Effector memory CD4-positive, alpha-beta T cell (primary cell): ENCODE results near the gene LGSN.
"Not testable (repeated sequence)": the region's sequence is repeated elsewhere in the genome, so short reads cannot be mapped to it uniquely, and the experiment has no call there.

Experiments used
- DNase-seq, 3 donors: peaks; one replicate each; pipeline ENCODE4 v3.0.0-alpha.2; 2020
- H3K27ac ChIP-seq: 2 replicates; pipeline ENCODE4 v1.7.0; 2013; ENCODE audit warnings: mild to moderate bottlenecking, low read length, moderate library complexity; ENCODE audit not compliant: insufficient read depth, poor library complexity, severe bottlenecking
- H3K27me3 ChIP-seq: replicated peaks from 2 replicates; pipeline ENCODE4 v1.7.0; 2013; ENCODE audit warnings: mild to moderate bottlenecking, low read length; ENCODE audit not compliant: insufficient read depth, control insufficient read depth, poor library complexity, severe bottlenecking
- H3K36me3 ChIP-seq: 2 replicates; pipeline ENCODE4 v1.7.0; 2013; ENCODE audit warnings: mild to moderate bottlenecking, low read length, moderate library complexity; ENCODE audit not compliant: control insufficient read depth, insufficient read depth
- H3K4me1 ChIP-seq: 2 replicates; pipeline ENCODE4 v1.7.0; 2013; ENCODE audit warnings: low read length, mild to moderate bottlenecking; ENCODE audit not compliant: control insufficient read depth, insufficient read depth, poor library complexity, severe bottlenecking
- H3K4me3 ChIP-seq: 2 replicates; pipeline ENCODE4 v1.7.0; 2013; ENCODE audit warnings: low read length, low read depth, mild to moderate bottlenecking; ENCODE audit not compliant: insufficient read depth, poor library complexity, severe bottlenecking
- H3K9me3 ChIP-seq: 2 replicates; pipeline ENCODE4 v1.7.0; 2013; ENCODE audit warnings: mild to moderate bottlenecking, low read length, moderate library complexity; ENCODE audit not compliant: control insufficient read depth

LGSN gene

DNA sequence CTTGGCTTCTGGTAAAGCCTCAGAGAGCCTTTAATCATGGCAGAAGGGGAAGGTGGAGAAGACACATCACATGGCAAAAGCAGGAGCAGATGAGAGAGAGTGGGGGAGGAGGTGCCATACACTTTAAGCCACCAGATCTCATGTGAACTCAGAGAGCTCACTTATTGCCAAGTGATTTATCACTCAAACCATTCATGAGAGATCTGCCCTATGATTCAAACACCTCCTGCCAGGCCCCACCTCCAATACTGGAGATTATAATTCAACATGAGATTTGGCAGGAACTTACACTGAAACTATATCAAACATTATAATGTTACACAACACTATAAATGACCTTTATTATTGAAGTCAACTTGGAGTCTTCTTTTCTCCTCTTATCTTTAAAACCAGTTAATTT lies 60.6 kb downstream of the LGSN start:
- Histone ChIP-seq H3K4me3 (no peak overlapping the region), H3K4me1 (no peaks in the 10 kb centered on the region), H3K27me3 (no peaks in the 10 kb centered on the region), H3K9me3 (no peaks in the 10 kb centered on the region), H3K27ac (no peak overlapping the region), H3K36me3 (no peaks in the 10 kb centered on the region)
- DNase-seq, result no peak

DNA sequence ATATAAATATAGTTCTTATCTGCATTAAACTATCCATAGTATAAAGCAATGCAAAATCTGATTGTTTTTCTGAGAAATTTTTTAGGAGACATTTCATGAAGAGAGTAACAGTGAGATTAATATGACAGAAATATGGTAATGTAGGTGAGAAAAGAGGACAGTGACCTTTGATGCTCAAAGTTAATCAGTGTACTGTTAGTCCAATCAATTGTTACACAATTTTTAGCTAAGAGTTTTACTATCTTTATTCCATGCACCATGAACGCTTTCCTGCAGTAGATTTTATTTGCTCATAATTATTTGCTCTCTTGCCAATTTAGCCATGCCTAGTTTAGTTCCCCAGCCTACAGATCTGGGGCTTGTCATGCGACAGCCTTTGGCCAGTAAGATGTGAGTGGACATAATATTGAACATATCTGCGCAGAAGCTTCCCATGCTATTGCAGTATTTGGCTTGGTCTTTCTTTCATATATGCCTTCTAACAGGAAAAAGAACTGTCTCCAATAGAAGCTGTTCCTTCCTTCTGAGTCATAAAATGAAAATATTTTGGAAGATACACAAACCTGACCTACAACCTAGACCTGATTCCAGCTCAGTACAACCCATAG lies 69.8 kb downstream of the LGSN start:
- Histone ChIP-seq H3K36me3 (no peaks in the 10 kb centered on the region), H3K27ac (no peak overlapping the region), H3K27me3 (no peaks in the 10 kb centered on the region), H3K9me3 (no peaks in the 10 kb centered on the region), H3K4me3 (no peak overlapping the region), H3K4me1 (no peaks in the 10 kb centered on the region)
- DNase-seq, result no peak

DNA sequence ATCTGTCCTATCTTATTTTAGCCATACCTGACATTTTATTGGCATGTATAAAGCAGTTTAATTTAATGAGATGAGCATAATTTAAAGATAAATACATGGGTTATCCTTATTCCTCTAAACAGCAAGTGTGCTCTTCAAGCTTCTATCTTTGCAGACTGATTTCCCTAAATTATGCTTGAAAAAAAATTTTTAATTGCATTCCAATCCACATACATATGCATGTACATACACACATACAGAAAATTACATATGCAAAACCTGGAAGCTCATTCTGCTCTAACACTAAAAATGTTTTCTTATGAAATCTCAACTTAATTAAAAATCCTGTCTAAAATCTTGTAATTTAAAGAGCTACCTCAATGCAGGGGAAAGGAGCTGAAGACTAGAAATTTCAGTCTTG lies 73.2 kb downstream of the LGSN start:
- H3K27me3 ChIP-seq, result no peaks in the 10 kb centered on the region

DNA sequence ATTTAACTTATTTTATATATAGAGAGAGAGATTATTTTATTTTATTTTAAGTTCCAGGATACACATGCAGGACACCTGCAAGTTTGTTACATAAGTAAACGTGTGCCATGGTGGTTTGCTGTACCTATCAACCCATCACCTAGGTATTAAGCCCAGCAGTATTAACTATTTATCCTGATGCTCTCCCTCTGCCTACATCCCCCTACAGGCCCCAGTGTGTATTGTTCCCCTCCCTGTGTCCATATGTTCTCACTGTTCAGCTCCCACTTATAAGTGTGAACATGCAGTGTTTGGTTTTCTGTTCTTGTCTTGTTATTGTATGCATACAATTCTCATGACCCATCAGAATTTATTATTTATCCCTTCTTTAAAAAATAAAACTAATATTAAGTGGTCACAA lies 73.9 kb downstream of the LGSN start:
- H3K27ac ChIP-seq, result no peak overlapping the region
- no peak overlapping the region for H3K4me3 ChIP-seq
- H3K27me3 ChIP-seq, result no peaks in the 10 kb centered on the region
- H3K36me3 ChIP-seq, result no peaks in the 10 kb centered on the region
- no peak for DNase-seq
- H3K4me1 ChIP-seq, result no peaks in the 10 kb centered on the region
- no peaks in the 10 kb centered on the region for H3K9me3 ChIP-seq

More for the DNA sequence above, 73.2 kb downstream of the LGSN start:
- H3K9me3 ChIP-seq, result no peaks in the 10 kb centered on the region
- no peak overlapping the region for H3K4me3 ChIP-seq
- H3K27ac ChIP-seq, result no peak overlapping the region
- no peaks in the 10 kb centered on the region for H3K4me1 ChIP-seq
- H3K36me3 ChIP-seq, result no peaks in the 10 kb centered on the region
- DNase-seq, result no peak

DNA sequence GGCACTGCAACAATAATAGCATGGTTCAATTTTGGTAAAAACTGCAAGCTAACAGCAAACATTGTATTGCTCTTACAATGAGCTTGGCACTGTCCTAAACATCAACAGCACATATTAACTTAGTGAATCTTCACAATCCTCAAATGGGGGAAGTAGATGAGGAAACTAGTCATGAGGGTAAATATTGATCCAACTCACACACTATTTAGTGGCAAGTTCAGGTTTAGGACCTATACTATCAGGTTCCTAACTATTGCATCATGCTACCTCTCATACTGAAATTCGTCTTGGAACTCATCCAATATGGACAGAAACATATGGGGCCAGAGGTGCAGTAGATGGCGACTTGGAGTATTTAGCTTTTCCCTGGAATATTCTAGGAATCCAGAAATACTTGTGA lies 74.4 kb downstream of the LGSN start:
- no peak overlapping the region for H3K27ac ChIP-seq

DNA sequence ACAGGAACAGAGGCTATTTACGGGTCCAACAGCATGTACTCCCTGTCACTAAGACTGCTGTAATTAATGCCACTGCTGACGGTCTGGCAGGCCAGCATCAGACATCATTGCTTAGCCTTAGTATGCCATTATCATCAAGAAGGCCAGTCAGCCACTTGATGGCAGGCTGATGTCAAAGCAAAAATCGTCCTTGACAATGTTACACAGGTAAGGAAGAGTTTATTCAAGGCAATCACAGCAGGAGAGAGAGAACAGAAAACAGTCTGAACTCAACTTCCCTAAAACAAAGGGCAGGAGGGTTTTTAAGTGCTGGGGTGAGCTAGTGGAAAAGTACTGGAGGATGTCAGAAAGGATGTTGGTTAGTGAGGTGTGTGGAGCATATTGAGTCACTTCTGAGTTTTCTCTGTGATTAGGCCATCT lies 83.4 kb downstream of the LGSN start:
- Histone ChIP-seq H3K4me3 (no peak overlapping the region), H3K9me3 (no peaks in the 10 kb centered on the region), H3K36me3 (no peaks in the 10 kb centered on the region), H3K4me1 (no peaks in the 10 kb centered on the region), H3K27me3 (no peaks in the 10 kb centered on the region), H3K27ac (no peak overlapping the region)
- no peak for DNase-seq

More for the DNA sequence above, 74.4 kb downstream of the LGSN start:
- no peak for DNase-seq
- H3K27me3 ChIP-seq, result no peaks in the 10 kb centered on the region
- H3K4me1 ChIP-seq, result no peaks in the 10 kb centered on the region
- H3K36me3 ChIP-seq, result no peaks in the 10 kb centered on the region
- H3K9me3 ChIP-seq, result no peaks in the 10 kb centered on the region
- H3K4me3 ChIP-seq, result no peak overlapping the region

DNA sequence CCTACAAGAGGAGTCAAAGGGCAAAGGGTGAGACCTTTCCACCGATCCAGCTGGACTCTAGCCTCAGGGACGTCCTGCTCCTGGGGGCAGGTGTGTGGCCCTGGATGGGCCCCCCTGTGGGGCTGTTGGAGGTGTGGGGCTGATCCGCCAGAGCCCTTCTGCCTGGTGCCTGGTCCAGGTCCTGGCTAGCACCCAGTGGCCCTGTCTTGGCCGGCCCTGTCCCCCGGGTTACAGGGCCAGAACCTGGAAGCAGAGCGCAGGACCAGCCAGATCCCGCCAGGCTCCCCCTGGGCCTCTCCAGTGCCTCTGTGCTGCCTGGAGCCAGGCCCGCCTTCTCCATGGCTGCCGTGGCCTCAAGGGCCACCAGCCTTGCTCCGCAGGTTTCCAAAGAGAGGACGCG lies 89.3 kb downstream of the LGSN start:
- not testable (repeated sequence) for H3K4me3 ChIP-seq, H3K27me3 ChIP-seq, H3K4me1 ChIP-seq, H3K9me3 ChIP-seq, H3K27ac ChIP-seq, H3K36me3 ChIP-seq, DNase-seq

DNA sequence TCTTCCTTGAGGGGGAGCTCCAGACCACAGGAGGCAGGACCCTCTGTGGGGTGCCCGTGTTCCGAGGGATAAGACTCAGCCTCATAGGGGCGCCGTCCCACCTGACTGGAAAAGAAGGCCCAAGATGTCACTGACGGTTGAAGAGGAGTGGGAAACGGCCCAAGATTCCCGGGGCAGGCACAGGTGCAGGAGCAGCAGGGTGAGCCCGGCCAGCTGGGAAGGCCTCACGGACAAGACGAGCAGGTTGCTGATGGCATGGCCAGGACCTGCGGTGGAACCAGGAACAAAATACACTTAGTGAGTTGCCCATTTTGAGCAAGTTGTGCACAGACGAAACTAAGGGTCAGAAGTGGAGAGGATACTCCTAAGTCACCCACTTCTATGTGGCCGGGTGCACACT lies 89.8 kb downstream of the LGSN start:
- H3K4me1 ChIP-seq, H3K27me3 ChIP-seq, H3K4me3 ChIP-seq, DNase-seq, H3K27ac ChIP-seq, H3K9me3 ChIP-seq, H3K36me3 ChIP-seq: not testable (repeated sequence)

DNA sequence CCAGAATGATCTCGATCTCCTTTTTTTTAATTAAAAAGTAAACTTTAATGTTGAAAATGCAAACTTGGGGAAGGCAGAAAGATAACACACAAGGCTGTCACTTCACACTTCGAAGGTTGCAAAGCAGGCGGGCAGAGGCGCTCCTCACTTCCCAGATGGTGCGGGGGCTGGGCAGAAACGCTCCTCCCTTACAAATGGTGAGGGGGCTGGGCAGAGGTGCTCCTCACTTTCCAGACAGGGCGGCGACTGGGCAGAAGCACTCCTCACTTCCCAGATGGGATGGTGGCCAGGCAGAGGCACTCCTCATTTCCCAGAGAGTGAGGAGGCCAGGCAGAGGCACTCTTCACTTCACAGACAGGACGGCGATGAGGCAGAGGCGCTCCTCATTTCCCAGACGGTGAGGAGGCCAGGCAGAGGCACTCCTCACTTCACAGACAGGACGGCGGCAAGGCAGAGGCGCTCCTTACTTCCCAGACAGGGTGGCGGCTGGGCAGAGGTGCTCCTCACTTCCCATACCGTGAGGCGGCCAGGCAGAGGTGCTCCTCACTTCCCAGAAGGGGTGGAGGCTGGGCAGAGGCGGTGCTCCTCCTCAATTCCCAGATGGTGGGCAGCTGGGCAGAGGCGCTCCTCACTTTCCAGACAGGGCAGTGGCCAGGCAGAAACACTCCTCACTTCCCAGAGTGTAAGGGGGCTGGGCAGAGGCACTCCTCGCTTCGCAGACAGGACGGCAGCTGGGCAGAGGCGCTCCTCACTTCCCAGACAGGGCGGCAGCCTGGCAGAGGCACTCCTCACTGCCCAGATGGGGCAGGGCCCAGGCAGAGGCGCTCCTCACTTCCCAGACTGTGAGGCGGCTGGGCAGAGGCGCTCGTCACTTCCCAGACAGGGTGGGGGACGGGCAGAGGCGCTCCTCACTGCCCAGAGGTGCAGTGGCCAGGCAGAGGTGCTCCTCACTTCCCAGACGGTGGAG lies 91.6 kb downstream of the LGSN start:
- H3K4me3 ChIP-seq, result not testable (repeated sequence)

DNA sequence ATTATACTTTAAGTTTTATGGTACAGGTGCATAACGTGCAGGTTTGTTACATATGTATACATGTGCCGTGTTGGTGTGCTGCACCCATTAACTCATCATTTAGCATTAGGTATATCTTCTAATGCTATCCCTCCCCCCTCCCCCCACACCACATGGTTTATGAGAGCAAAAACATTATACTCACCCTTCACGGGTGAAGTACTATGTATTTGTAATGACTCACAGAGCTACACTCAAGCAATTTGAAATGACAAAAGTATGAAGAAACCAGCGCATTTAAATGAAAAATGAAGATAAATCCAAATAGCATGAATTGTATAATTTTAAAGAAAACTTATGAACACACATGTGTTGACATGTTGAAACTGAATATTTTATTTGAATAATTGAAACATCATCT lies 93.8 kb downstream of the LGSN start:
- not testable (repeated sequence) for H3K36me3 ChIP-seq, H3K4me3 ChIP-seq, DNase-seq, H3K27ac ChIP-seq, H3K27me3 ChIP-seq, H3K9me3 ChIP-seq, H3K4me1 ChIP-seq

More for the DNA sequence above, 91.6 kb downstream of the LGSN start:
- H3K4me1 ChIP-seq, H3K36me3 ChIP-seq, DNase-seq, H3K27me3 ChIP-seq, H3K27ac ChIP-seq, H3K9me3 ChIP-seq: not testable (repeated sequence)
